Smooth muscle cell of the brain vasculature (primary cell): ENCODE results near the gene GPN1.
"Not testable (repeated sequence)": the region's sequence is repeated elsewhere in the genome, so short reads cannot be mapped to it uniquely, and the experiment has no call there.

Source experiments
- DNase-seq: peaks from one replicate; pipeline ENCODE4 v3.0.0-alpha.2; 2012; ENCODE audit warnings: low read depth, low spot score

The GPN1 gene

DNA sequence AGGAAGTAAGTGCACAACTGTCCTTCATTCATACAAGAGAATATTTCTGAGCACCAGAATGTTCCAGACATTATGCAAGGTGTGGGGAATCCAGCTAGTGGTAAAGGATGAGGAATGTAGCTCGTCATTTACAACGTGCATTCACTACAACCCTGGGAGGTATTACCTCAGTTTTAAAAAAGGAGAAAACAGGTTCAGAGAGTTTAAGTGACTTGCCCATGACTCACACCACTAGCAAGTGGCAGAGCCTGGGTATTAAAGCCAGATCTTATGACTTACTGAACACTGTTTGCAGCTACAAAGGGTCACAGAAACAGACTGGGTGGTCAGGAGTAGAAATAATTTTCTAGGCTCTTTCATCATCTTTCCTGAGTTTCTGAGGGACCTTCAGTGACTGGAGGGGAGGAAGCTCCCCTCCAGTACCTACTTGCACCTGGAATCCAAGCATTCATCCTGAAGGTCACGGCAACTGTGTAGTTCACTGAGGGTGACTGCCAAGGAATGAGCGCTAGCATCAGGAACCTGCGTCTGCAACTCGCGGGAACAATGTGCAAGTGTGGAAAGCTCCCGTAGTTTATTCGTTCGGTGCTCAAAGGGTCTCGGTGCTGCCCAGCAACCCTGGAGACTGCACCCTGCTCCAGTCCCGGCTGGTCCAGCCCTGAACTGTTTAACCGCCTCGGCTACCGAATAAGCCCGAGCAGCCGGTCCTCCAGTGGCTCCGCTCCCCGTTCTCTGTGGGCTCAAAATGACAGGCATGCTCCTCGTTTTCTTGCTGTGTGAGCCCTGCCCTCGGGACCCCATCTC lies 685 bp upstream of the GPN1 start:
- DNase-seq: peak; percentile 7

DNA sequence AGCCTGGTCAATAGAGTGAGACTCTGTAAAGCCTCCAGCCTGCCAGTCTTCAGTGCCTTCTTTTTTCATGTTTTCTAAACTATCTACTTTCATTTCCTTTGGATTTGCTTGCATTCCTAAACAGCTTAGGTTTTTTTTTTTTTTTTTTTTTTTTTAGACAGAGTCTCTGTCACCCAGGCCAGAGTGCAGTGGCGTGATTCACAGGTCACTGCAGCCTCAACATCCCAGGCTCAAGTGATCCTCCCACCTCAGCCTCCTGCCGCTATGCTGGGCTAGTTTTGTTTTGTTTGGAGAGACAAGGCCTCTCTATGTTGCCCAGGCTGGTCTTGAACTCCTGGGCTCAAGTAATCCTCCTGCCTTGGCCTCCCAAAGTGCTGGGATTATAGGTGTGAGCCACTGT lies 1.4 kb downstream of the GPN1 start:
- DNase-seq: not testable (repeated sequence)

DNA sequence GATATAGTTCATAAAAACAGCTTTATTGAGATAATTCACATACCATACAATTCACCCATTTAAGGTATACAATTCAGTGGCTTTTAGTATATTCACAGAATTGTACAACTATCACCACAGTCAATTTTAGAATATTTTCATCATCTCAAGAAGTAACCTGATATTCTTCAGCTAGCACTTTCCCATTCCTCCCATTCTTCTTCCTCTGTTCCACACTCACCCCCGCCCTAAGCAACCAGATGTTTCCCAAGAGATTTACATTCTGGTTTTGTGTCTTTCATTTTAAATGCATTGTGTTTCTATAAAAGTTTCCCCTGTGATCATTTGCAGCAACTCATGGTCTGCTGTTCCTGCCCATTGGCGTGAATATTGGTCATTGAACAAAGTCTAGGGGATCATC lies 5.4 kb downstream of the GPN1 start:
- DNase-seq: no peak

DNA sequence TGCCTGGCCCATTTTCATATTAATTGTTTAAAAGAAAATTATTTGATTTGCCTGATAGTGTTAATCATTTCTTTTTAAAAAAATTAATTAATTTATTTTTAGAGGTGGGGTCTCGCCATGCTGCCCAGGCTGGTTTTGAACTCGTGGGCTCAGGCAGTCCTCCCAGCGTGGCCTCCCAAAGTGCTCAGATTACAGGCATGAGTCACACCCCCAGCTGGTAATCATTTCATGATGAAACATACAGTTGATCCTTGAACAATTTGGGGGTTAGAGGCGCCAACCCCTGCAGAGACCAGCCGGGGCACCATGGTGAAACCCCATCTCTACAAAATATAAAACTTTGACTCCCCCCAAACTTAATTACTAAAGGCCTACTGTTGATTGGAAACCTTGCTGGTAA lies 7.9 kb downstream of the GPN1 start:
- no peak for DNase-seq

DNA sequence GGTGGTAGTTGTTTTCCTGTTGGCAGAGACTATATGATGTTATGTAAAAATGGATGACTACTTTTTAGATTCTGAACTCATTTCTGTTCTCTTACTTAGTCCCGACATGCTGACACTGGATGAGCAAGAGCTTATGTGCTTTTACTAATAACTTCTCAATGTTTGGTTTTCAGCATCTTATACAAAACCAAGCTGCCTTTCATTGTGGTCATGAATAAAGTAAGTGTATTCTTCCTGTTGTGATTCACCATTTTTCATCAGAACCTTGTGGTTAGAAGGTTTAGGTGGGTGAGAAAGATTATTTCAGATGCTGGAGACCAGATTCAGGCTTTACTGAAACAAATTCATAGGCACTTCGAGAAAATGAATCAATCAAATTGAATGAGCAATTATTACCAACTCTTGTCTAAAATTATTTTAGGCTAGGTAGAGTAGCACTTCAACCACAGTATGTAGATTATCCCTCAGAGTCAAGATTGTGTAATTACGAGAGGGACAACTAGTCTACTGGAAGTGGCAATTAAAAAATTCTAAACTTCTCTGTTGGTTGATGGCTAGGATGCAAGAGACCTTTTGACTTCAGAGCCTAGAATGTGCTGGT lies 9.3 kb downstream of the GPN1 start:
- no peak for DNase-seq

DNA sequence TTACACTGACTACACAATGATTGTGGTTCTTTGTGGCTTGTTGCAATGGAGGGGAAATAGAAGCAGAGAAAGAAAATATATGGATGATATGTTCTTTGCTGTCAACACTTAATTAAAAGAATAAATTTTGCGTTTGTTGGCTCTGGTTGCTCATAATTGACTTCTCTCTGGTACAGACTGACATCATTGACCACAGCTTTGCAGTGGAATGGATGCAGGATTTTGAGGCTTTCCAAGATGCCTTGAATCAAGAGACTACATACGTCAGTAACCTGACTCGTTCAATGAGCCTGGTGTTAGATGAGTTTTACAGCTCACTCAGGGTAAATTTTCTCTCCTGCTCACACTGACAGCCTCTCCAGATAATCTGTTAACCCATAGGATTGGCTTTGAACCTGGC lies 9.9 kb downstream of the GPN1 start:
- DNase-seq: no peak

DNA sequence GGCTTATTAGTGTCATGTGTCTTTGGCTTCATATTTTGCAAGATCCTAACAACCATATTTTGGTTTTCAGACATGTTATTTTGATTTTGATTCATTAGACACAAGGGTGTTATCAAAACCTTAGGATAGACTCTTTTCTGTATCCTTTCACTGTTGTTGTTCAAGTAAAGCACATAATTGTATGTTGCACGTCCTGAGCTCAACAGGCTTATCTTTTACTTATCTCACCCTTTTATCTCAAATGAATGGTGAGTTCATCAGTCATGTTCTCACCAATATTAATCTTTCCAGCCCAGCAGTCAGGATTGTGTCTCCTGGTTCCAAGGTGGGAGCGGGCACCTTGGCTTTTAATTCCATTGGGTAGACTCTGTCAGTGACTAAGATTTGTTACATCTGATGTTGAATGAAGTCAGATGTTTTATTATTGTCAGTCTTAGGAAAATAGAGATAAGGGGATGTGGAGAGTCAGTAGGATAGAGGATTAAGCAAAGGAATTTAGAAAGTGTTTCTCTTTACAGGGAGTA lies 11.9 kb downstream of the GPN1 start:
- DNase-seq: no peak

DNA sequence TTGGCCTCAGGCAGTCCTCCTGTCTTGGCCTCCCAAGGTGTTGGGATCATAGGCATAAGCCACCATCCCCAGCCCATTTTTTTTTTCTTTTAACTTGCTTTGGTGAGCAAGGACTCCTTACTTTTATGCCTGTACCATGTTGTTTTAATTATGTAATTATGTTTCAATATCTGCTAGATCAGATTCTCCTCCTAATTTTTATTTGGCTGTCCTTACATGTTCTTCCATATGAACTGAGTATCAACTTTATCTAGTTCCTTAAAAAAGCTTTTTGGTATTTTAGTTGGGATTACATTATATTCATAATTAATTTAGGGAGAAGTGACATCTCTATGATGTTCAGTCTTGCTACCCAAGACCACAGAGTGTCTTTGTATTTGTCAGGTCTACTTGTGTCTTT lies 16.3 kb downstream of the GPN1 start:
- no peak for DNase-seq

DNA sequence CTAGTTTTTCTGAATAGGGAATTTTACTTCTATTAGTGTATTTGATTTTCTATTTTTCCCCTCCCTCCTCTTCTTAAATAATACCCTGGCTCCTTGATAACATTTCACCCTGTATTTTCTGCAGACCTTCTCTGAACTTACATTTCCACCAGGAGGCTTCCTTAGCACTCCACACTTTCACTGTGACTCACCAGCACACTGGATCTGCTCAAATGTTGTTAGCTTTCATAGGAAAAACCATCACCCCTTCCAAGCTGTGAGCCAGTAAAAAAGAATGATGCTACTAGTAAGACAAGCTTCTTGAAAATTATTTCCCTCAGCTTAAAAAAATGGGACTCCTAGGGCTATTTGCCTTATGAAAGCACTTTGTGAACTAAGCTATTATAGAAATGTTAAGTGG lies 18.4 kb downstream of the GPN1 start:
- no peak for DNase-seq

DNA sequence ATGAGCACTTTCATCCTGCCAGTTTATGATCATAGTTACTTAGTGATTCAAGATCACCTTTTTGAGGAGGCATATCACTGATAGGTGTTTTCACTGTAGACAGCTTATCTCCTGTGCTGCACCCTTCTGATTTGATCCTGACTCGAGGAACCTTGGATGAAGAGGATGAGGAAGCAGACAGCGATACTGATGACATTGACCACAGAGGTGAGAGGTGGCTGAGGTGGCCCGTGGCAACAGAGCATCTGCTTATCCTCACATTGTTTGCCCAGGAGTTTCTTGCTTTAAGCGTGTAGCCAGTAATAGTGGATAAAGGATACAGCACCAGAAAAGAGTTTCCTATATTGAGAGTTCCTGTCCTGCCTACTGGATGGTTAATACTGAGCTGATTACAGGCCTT lies 18.9 kb downstream of the GPN1 start:
- no peak for DNase-seq

DNA sequence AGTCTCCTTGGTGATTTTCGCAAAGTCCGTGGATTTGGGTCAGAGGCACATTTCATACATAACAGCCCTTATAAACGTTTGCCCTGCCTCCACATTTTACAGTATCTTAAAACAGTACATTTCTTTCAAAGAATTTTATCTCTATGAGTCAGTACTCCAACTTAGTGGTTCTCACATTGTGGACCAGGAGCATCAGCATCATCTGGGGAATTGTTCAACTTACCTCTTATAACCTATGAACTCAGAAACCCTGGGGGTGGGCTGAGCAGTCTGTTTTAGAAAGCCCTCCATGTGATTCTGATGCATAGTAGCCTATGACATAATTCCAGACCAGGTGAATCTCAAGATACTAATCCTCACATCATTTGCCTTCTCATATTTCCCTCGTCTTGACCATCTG lies 22.2 kb downstream of the GPN1 start:
- no peak for DNase-seq

DNA sequence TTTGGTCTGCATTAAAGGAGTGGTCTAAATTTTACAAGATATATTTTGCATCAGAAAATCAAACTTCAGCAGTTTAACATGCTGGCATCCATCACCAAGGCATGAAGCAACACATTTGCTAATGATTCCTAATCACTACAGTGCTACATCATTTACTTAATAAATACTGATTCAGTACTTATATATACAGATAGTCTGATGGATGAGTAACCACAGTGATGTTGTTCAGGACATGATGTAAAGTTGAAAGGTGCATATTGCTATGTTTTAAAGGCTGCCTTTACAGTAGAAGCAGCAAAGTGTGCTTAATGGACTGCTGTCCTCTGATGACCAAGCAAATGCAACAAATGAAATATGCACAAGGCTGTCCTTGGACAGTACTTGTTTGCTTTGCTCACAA lies 23.5 kb downstream of the GPN1 start:
- no peak for DNase-seq

DNA sequence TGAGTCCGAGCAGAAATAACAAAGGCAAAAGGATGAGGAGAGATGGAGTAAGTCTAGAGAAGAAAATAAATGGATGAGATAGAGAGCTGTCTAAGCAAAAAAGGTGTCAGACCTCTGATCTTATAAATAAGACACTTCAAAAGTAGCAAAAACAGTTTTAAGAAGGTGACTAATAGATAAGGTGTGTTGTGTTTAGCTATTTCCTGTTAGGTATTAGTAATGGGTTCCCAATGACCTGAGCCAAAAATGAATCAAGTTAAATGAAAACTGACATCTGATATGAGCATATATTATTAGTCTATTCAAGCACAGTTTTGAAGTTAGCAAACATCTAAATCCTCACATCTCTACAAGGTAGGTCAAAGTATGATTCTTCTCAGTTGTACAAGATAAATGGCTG lies 23.9 kb downstream of the GPN1 start:
- DNase-seq: no peak

DNA sequence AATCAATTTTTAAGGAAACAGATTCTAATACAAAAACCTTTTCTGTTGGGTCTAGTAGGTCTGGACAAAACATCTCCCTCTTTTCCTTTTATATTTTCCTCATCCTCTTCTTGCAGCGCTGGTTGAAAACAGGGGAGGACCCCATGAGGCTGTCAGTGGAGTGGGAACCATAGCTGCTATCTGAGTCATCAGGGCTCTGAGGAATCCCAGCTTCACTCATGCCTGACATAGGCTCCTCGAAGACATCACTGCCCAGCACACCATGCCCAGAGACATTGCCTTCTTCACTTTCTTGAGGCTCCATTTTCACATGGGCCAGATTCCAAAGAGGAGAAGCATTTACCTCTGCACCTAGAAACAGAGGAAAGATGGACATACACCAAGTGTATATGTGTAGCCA lies 24.5 kb downstream of the GPN1 start:
- no peak for DNase-seq

DNA sequence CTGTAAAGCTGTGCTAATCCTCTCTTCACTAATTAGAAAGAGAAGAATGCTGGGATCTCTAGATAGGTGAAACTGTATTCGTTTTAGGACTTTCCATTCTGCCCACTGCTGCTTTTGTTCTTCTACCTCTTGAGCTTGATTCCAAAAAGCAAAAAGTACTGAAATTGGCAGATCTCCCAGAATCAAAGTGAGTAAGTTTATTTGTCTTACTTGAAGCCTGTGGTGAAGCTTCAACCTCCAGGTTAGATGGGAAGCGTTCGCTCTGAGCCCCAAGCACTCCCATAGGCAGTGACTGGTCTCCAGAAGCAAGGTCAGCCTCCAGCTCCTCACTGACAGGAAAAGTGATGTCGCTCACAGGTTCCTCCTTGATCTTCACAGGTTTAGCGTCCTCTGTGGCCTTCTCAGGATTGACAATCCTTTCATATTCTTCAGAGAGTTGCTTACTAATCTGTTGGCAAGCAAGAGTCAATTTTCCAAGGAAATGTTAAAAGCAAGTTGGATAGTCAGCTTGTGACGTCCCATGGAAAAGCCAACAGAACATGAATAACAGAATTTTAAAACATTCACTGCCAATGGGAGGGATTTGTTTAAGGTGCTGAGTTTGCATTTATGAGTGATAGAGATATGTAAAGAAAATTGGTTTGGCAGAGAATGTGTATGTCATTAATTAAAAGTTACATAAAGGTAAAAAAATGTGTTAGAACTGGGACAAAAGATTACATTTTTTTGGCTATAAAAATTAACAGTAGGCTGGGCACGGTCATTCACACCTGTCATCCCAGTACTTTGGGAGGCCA lies 26.5 kb downstream of the GPN1 start:
- DNase-seq: peak; percentile 72

DNA sequence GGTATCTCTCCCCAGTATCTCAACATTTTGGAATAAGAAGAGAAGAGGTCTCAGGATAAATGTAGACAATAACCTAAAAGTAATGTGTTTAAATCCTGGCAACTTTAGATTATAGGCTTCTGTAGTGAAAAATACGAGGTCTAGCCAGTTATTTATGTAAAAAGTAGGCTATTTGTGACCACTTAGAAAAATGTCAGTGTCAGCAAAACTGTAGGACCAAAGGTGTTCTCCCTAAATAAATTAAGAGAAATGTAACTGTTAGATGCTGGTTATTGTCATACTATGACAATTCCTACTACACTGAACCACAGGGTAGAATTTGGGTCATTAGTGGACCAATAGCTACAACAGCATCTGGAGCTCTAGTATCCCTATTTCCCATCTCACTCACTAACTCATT lies 32.5 kb downstream of the GPN1 start:
- no peak for DNase-seq

DNA sequence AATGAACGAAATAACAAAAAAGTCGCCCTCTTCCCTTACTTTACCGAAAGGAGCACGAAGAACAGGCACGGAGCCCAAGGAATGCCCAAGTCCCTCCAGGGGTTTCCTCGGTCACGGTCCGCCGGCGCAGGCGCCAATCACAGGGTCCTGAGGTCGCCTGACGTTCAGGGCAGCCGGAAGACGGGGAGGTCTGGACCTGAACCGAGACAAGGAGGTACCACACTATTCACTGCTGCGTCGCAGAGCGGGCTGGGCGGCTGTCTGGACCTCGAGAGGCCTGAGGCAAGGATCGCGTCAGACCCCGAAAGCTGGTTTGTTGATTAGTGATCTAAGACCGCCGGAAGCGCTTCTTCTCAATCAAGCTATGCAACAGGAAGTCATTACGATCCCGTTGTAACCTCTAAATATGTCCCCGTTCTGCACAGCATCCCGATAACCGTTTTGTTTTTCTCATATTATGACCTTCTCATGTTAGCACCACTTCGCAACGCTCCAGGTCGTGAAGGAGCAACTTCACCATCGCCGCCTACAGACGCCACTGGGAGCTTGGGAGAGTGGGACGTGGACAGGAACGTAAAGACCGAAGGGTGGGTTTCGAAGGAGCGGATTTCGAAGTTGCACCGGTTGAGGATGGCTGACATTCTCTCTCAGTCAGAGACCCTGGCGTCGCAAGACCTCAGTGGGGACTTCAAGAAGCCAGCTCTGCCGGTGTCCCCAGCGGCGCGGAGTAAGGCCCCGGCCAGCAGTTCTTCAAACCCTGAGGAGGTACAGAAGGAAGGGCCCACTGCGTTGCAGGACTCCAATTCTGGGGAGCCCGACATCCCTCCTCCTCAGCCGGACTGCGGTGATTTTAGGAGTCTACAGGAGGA lies 34.7 kb downstream of the GPN1 start, which contains the start of the genes SLC4A1AP and SUPT7L:
TSS of gene SLC4A1AP (plus strand) at position 605 of the 869 bp plus-strand sequence. CDS start at position 631, 26 bp downstream.
TSS of gene SUPT7L (minus strand) at position 330 of the 869 bp plus-strand sequence. CDS start 1,422 bp downstream, outside the sequence.
- DNase-seq: peak; percentile 77

DNA sequence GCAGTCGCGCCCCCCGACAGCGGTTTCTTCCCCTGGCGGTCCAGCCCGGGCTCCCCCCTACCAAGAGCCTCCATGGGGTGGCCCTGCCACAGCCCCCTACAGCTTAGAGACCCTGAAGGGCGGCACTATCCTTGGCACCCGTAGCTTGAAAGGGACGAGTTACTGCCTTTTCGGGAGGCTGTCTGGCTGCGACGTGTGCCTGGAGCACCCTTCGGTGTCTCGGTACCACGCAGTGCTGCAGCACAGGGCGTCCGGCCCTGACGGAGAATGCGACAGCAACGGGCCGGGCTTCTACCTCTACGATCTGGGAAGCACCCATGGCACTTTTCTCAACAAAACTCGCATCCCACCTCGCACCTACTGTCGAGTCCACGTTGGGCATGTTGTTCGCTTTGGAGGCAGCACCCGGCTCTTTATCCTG lies 35.3 kb downstream of the GPN1 start:
- DNase-seq: no peak

DNA sequence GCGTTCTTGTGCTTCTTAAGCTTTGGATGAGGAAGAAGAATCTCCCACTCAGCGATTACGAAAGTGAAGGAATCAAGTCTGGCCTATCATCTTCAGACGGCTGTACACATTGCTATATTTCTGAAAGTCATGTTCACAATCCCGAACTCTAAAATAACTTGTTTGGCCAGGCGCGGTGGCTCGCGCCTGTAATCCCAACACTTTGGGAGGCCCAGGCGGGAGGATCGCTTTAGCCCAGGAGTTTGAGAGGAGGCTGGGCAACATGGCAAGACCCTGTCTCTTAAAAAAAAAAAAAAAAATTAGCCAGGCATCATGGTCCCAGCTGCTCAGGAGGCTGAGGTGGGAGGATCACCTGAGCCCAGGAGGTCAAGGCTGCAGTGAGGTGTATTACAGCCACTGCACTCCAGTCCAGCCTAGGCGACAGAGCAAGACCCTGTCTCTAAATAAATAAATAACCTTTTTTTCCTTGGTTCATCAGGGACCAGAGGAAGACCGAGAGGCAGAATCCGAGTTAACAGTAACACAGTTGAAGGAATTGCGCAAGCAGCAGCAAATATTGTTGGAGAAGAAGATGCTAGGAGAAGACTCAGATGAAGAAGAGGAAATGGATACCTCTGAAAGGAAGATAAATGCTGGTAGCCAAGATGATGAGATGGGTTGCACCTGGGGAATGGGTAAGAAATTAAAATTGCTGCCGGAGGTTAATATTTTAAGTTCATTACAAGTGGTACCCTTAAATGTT lies 35.9 kb downstream of the GPN1 start:
- DNase-seq: no peak

DNA sequence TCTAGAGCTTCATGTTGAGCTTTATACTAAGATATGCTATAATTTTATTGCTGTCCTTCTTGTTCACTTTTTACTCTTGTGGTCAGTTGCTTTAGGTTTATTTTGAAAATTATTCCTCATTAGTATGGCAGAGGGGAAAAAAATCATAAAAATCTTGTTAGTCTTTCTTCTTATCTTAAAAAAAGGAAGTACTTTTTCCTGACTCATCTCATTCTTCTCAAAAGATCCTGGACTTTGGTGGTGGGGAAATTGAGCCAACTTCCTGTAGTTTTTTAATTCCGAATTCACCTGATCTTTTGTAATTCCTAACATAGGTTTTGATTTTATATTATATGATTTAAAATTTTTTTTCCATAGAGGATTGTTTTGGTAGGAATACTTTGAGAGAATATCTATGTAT lies 38.6 kb downstream of the GPN1 start:
- no peak for DNase-seq

DNA sequence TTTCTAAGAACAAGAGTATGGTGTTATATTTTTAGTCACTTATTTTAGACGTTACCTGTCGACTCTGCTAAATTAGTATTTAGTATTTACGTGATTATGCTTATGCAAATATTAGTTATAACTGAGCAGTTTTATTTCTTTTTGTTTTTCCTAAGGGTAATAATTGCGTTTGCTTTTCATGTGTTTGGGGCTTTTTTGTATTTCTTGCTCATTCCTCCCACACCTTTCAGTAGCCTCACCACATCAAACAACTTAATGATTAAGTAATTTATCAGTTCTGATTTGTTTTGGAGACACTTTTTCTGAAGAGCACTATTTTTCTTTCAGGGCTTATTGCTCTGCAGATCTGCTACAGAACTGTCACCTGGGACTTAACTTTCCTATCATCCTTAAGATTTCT lies 42.4 kb downstream of the GPN1 start:
- no peak for DNase-seq
